Activated CD8-positive, alpha-beta T cell treated with anti-CD3 and anti-CD28 coated beads for 36 hours (primary cell): Measurements from ENCODE around the gene PEAR1. TPM values are rescaled to one million over a fixed set of nuclear protein-coding genes. Genes with fewer than 3 reads are reported as not detected.

Experiments used
- ATAC-seq: fragments of 200-7000 bp; cut with Tn5 transposase; one replicate; pipeline ENCODE4 v1.10.0; 2021; ENCODE audit warnings: mild to moderate bottlenecking, moderate library complexity
- CTCF ChIA-PET: fragments of 350-600 bp; sonication (Branson Sonifier 250); formaldehyde crosslinking; loops from one replicate; lab custom pipeline; 2021; ENCODE audit warnings: antibody characterized with exemption; lab: Charles Lee
- POLR2A ChIA-PET: fragments of 350-600 bp; sonication (Branson Sonifier 250); formaldehyde crosslinking; loops from one replicate; lab custom pipeline; 2021; ENCODE audit warnings: antibody characterized with exemption; lab: Charles Lee
- DNase-seq: peaks from one replicate; pipeline ENCODE4 v3.0.0-alpha.2; 2020
- H3K27ac Mint-ChIP-seq: one replicate; pipeline ENCODE4 v1.8.0; 2021; ENCODE audit warnings: mild to moderate bottlenecking, mixed read lengths
- H3K27me3 Mint-ChIP-seq: one replicate; pipeline ENCODE4 v1.8.0; 2021; ENCODE audit warnings: mixed read lengths
- H3K36me3 Mint-ChIP-seq: one replicate; pipeline ENCODE4 v1.8.0; 2021; ENCODE audit warnings: low read depth, mixed read lengths
- H3K4me1 Mint-ChIP-seq: one replicate; pipeline ENCODE4 v1.8.0; 2021; ENCODE audit warnings: low read depth, mixed read lengths
- H3K4me3 Mint-ChIP-seq: one replicate; pipeline ENCODE4 v1.8.0; 2021; ENCODE audit warnings: mild to moderate bottlenecking, moderate library complexity, mixed read lengths
- H3K9me3 Mint-ChIP-seq: one replicate; pipeline ENCODE4 v1.8.0; 2021; ENCODE audit warnings: mixed read lengths
- intact Hi-C: fragments of 100-400 bp; cut with micrococcal nuclease; formaldehyde crosslinking; loops from one replicate; pipeline ENCODE4 v1.10.0; 2022
- total RNA-seq, 2 experiments: library from RNA; stranded (reverse); gene quantifications; one replicate each; pipeline ENCODE4 v1.2.3, GENCODE V29; 2021
- TF ChIP-seq, protein P1 (sequence below): fragments of 200-600 bp; IDR thresholded peaks from one replicate; pipeline ENCODE4 v1.8.0; 2022; ENCODE audit warnings: antibody characterized with exemption, mild to moderate bottlenecking

The PEAR1 gene
- total RNA-seq, 2 experiments from 2014 or later, result 0.07 TPM; not detected in 1

DNA sequence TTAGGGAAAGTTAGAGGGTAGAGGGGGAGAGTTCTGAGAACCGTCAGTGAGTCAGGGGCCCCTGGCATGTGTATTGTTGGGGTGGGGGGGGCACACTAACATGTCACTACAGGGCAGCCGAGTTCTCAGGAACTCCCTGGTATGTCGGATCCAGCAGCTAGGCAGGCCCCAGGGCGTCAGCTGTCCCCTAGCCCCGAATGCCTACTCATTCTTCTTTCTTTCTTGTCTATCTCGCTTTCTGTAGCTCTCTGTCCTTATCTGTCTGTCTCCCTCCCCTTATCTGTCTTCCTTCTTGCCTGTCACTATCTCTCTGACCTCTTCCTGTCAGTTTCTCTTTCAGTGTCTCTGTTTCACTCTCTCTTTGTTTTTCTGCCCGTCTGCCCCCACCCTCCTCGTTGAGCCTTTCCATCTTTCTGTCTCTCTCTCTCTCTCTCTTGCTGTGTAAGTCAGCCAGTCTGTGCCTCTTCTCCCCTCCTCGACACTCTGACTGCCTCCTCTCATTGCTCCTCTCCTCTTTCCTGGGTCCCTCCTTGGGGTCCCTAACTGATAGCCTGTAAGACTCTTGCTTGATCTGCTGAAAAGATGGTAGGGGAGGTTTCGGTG lies 30.4 kb upstream of the PEAR1 start:
- TF ChIP-seq, protein P1, sequence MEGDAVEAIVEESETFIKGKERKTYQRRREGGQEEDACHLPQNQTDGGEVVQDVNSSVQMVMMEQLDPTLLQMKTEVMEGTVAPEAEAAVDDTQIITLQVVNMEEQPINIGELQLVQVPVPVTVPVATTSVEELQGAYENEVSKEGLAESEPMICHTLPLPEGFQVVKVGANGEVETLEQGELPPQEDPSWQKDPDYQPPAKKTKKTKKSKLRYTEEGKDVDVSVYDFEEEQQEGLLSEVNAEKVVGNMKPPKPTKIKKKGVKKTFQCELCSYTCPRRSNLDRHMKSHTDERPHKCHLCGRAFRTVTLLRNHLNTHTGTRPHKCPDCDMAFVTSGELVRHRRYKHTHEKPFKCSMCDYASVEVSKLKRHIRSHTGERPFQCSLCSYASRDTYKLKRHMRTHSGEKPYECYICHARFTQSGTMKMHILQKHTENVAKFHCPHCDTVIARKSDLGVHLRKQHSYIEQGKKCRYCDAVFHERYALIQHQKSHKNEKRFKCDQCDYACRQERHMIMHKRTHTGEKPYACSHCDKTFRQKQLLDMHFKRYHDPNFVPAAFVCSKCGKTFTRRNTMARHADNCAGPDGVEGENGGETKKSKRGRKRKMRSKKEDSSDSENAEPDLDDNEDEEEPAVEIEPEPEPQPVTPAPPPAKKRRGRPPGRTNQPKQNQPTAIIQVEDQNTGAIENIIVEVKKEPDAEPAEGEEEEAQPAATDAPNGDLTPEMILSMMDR, result no peak
- peak overlapping the region; percentile 65 for H3K4me3 Mint-ChIP-seq
- POLR2A ChIA-PET, result interaction anchor here (1.3 to 4.1 kb wide), 2 partner anchors 8 to 61 kb away, joined by 3 to 20 read pairs; no protein-coding TSS in a partner anchor
- CTCF ChIA-PET, result interaction anchor here (1.0 to 13.5 kb wide), 9 partner anchors 14 to 174 kb away, joined by 3 to 273 read pairs (median 81); partner anchors contain the start of genes ISG20L2, METTL25B and SH2D2A
- H3K4me1 Mint-ChIP-seq, result peaks cover 64% of the 10 kb centered on the region
- ATAC-seq (peak; percentile 60), DNase-seq (peak; percentile 62)
- peaks cover 48% of the 10 kb centered on the region for H3K27me3 Mint-ChIP-seq
- H3K9me3 Mint-ChIP-seq, result no peaks in the 10 kb centered on the region
- peak overlapping the region; percentile 59 for H3K27ac Mint-ChIP-seq
- intact Hi-C loops, result loop anchor here (5.0 kb wide), 2 partner anchors 46 to 136 kb away; partner anchors contain the start of genes ISG20L2, METTL25B and SH2D2A
- no peaks in the 10 kb centered on the region for H3K36me3 Mint-ChIP-seq

DNA sequence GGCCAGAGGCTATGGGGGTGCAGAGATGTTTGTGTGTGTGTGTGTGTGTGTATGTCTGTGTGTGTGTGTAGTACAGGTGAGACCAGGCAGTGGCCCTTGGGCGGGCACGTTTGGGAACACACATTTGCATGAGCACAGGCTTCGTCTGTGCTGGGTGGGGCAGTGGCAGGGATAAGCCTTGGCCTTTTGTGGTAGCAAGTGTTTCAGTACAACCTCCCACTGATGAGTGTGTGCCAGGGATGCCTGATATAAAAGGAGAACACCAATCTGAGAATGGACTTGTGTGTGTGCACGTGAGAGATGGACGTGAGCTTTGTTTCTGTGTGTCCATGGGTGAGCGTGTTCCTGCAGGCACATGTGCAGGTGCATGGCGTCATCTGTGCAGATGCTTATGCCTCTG lies 29.9 kb upstream of the PEAR1 start:
- H3K36me3 Mint-ChIP-seq, result no peaks in the 10 kb centered on the region
- TF ChIP-seq, protein P1, result no peak
- CTCF ChIA-PET, result interaction anchor here (1.0 to 13.5 kb wide), 9 partner anchors 26 to 175 kb away, joined by 3 to 273 read pairs (median 7); partner anchors contain the start of gene SH2D2A
- intact Hi-C loops, result loop anchor here (5.0 kb wide), 2 partner anchors 46 to 136 kb away; partner anchors contain the start of genes ISG20L2, METTL25B and SH2D2A
- H3K27me3 Mint-ChIP-seq, result peaks cover 42% of the 10 kb centered on the region
- POLR2A ChIA-PET, result interaction anchor here (1.3 kb wide), 1 partner anchor 9 kb away, joined by 3 read pairs; no protein-coding TSS in a partner anchor
- peak overlapping the region; percentile 59 for H3K27ac Mint-ChIP-seq
- ATAC-seq, result no peak
- peaks cover 64% of the 10 kb centered on the region for H3K4me1 Mint-ChIP-seq
- H3K4me3 Mint-ChIP-seq, result peak overlapping the region; percentile 65
- DNase-seq, result no peak
- no peaks in the 10 kb centered on the region for H3K9me3 Mint-ChIP-seq

DNA sequence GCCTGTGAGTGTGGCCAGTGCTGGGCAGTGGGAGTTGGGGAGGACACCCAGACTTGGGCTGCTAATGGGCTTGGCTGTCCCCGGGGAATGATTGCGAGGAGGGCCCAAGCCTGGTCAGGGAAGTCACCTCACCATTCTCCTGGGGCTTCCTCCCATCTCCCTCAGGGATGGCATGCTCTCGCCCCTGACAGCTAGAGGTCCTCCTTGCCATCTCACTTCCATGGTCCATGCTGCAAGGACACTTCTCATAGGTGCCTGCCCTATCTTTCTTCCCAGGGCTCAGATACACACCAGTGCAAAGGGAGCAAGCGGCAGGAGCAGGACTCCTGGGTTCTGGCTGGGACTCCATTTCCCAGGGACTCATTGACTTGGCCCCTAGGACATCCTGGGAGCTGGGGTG lies 28.7 kb upstream of the PEAR1 start:
- TF ChIP-seq, protein P1, result no peak
- Mint-ChIP-seq H3K36me3 (no peaks in the 10 kb centered on the region), H3K4me3 (no peak overlapping the region), H3K27ac (no peak overlapping the region), H3K4me1 (peaks cover 57% of the 10 kb centered on the region), H3K9me3 (no peaks in the 10 kb centered on the region), H3K27me3 (peaks cover 34% of the 10 kb centered on the region)
- POLR2A ChIA-PET, result interaction anchor here (0.7 to 1.1 kb wide), 3 partner anchors 9 to 19 kb away, joined by 3 to 4 read pairs (median 3); no protein-coding TSS in a partner anchor
- no peak for DNase-seq
- intact Hi-C loops, result loop anchor here (5.0 kb wide), 2 partner anchors 47 to 137 kb away; partner anchors contain the start of genes ISG20L2, METTL25B and SH2D2A
- CTCF ChIA-PET, result interaction anchor here (1.0 to 13.5 kb wide), 4 partner anchors 27 to 176 kb away, joined by 4 to 273 read pairs (median 6); no protein-coding TSS in a partner anchor
- ATAC-seq, result no peak

DNA sequence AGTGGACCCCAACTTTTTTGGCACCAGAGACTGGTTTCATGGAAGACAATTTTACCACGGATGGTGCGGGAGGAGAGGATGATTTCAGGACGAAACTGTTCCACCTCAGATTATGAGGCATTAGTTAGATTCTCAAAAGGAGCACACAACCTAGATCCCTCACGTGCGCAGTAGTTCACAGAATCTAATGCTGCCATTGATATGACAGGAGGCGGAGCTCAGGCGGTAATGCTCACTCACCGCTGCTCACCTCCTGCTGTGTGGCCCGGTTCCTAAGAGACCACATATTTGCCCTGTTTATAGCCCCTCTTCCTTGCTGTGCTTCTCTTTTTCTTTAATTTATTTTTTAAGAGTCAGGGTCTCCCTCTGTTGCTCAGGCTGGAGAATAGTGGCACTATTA lies 28.3 kb upstream of the PEAR1 start:
- peak overlapping the region; percentile 3 for H3K4me3 Mint-ChIP-seq
- no peaks in the 10 kb centered on the region for H3K9me3 Mint-ChIP-seq
- peaks cover 32% of the 10 kb centered on the region for H3K27me3 Mint-ChIP-seq
- TF ChIP-seq, protein P1, result no peak
- intact Hi-C loops, result no loop called here
- POLR2A ChIA-PET, result interaction anchor here (0.9 kb wide), 1 partner anchor 48 kb away, joined by 3 read pairs; the partner anchor contains the start of gene SH2D2A
- H3K36me3 Mint-ChIP-seq, result no peaks in the 10 kb centered on the region
- H3K4me1 Mint-ChIP-seq, result peaks cover 53% of the 10 kb centered on the region
- ATAC-seq, result no peak
- CTCF ChIA-PET, result interaction anchor here (0.9 to 13.5 kb wide), 3 partner anchors 27 to 47 kb away, joined by 3 to 273 read pairs (median 5); no protein-coding TSS in a partner anchor
- peak overlapping the region; percentile 47 for H3K27ac Mint-ChIP-seq
- DNase-seq, result no peak
